MCF 10A (cell line): ENCODE measurements around the gene PCDH15. TPM values are rescaled to one million over a fixed set of nuclear protein-coding genes. Genes with fewer than 3 reads are reported as not detected.

ENCODE experiments used
- BruUV-seq: library from RNA; stranded (reverse); fragments of 400-500 nt; replicated peaks from 2 replicates; lab custom pipeline; 2021; lab: Mats Ljungman, UMichigan
- CTCF ChIA-PET: fragments of 300-600 bp; sonication (Branson Sonifier 250); formaldehyde crosslinking; extraction: SDS; loops from one replicate; lab custom pipeline; 2021; ENCODE audit warnings: antibody characterized with exemption, inconsistent platforms; lab: Yijun Ruan, JAX
- POLR2A ChIA-PET: fragments of 300-600, 350-650 bp; sonication (Branson Sonifier 250); formaldehyde crosslinking; extraction: SDS; loops from one replicate; lab custom pipeline; 2020; ENCODE audit warnings: antibody characterized with exemption, inconsistent platforms; lab: Yijun Ruan, JAX
- DNase-seq: peaks from one replicate; pipeline ENCODE4 v3.0.0-alpha.2; 2018; ENCODE audit not compliant: unreplicated experiment
- H3K27ac Mint-ChIP-seq: one replicate; pipeline ENCODE4 v1.8.0; 2022; ENCODE audit warnings: mild to moderate bottlenecking, low read depth, mixed read lengths; ENCODE audit not compliant: unreplicated experiment
- H3K27me3 Mint-ChIP-seq: one replicate; pipeline ENCODE4 v1.8.0; 2022; ENCODE audit warnings: mixed read lengths; ENCODE audit not compliant: insufficient read depth, unreplicated experiment
- H3K36me3 Mint-ChIP-seq: one replicate; pipeline ENCODE4 v1.8.0; 2022; ENCODE audit warnings: mild to moderate bottlenecking, moderate library complexity, mixed read lengths; ENCODE audit not compliant: insufficient read depth, unreplicated experiment
- H3K4me1 Mint-ChIP-seq: one replicate; pipeline ENCODE4 v1.8.0; 2022; ENCODE audit warnings: mixed read lengths; ENCODE audit not compliant: insufficient read depth, unreplicated experiment
- H3K4me3 Mint-ChIP-seq: one replicate; pipeline ENCODE4 v1.8.0; 2022; ENCODE audit warnings: mild to moderate bottlenecking, moderate library complexity, mixed read lengths; ENCODE audit not compliant: unreplicated experiment
- H3K9me3 Mint-ChIP-seq: one replicate; pipeline ENCODE4 v1.8.0; 2022; ENCODE audit warnings: mixed read lengths; ENCODE audit not compliant: unreplicated experiment
- intact Hi-C: fragments of 100-400 bp; cut with micrococcal nuclease; formaldehyde crosslinking; loops from 2 replicates; pipeline ENCODE4 v1.14.1; 2022
- total RNA-seq: library from RNA; stranded (reverse); gene quantifications from 2 replicates; pipeline ENCODE4 v1.2.3, GENCODE V29; 2022
- TF ChIP-seq, protein P1 (sequence below): fragments of 200-600 bp; IDR thresholded peaks from one replicate; pipeline ENCODE4 v1.8.0; 2022; ENCODE audit warnings: antibody characterized with exemption, mild to moderate bottlenecking; ENCODE audit not compliant: unreplicated experiment

Gene PCDH15
- total RNA-seq, 1 experiment from 2014 or later = not detected

DNA sequence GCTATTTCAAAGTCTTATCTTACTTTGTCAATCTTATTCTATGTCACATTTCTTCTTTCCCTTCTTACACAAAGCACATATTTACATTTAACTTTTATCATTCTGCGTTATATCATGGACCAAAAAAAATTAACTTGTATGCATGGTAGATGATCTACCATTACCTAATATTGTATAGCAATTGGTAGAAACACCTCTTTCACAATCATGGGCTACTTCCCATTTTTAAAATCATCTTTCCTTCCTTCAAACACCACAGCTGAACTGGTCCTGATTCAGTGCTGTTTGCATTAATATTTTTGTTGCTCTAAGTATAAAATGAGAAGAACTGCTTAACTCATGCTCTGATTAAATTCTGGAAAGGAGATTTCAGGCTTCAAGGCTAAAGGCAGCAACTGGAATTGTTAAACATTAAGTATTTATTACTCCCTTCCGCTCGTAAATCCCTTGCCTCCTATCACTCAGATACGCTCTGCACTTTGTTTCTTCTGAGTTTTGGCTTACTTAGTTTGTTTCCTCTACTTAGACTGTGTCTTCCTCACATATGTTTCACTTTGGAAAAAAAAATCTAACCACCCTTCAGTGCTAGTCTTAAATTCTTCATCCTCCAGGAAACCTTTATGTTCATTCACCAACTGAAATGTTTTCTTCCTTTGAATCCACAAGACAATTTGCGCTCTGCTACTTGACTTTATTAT, 901.4 kb downstream of the PCDH15 start:
- BruUV-seq = no TSS peak
- TF ChIP-seq, protein P1, sequence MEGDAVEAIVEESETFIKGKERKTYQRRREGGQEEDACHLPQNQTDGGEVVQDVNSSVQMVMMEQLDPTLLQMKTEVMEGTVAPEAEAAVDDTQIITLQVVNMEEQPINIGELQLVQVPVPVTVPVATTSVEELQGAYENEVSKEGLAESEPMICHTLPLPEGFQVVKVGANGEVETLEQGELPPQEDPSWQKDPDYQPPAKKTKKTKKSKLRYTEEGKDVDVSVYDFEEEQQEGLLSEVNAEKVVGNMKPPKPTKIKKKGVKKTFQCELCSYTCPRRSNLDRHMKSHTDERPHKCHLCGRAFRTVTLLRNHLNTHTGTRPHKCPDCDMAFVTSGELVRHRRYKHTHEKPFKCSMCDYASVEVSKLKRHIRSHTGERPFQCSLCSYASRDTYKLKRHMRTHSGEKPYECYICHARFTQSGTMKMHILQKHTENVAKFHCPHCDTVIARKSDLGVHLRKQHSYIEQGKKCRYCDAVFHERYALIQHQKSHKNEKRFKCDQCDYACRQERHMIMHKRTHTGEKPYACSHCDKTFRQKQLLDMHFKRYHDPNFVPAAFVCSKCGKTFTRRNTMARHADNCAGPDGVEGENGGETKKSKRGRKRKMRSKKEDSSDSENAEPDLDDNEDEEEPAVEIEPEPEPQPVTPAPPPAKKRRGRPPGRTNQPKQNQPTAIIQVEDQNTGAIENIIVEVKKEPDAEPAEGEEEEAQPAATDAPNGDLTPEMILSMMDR = no peak
- DNase-seq = no peak
- H3K9me3 Mint-ChIP-seq = no peaks in the 10 kb centered on the region
- H3K27ac Mint-ChIP-seq = no peak overlapping the region
- no peaks in the 10 kb centered on the region for H3K27me3 Mint-ChIP-seq
- no peaks in the 10 kb centered on the region for H3K36me3 Mint-ChIP-seq
- intact Hi-C loops = no loop called here
- ChIA-PET CTCF (no interaction called here), POLR2A (interaction anchor here (0.6 kb wide), 1 partner anchor 519 kb away, joined by 4 read pairs; no protein-coding TSS in a partner anchor)
- no peaks in the 10 kb centered on the region for H3K4me1 Mint-ChIP-seq
- H3K4me3 Mint-ChIP-seq = no peak overlapping the region

DNA sequence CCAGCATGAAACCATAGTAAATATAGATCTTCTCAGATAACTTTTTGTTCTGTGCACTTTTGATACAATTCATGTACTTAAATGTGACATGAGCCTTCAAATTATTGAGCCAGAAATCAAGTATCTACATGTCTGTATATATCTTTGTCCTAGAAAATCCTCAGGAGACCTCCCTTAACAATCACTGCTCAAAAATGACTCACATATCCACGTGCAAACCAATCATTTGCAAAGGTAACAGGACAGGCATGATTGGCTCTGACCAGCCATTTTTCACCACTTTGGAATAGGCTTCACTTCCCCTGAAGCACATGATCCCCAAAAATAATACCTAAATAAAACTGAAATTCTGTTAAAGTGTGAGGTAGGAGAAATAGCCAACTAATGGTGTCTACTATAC, 902.5 kb downstream of the PCDH15 start:
- no peaks in the 10 kb centered on the region for H3K36me3 Mint-ChIP-seq

DNA sequence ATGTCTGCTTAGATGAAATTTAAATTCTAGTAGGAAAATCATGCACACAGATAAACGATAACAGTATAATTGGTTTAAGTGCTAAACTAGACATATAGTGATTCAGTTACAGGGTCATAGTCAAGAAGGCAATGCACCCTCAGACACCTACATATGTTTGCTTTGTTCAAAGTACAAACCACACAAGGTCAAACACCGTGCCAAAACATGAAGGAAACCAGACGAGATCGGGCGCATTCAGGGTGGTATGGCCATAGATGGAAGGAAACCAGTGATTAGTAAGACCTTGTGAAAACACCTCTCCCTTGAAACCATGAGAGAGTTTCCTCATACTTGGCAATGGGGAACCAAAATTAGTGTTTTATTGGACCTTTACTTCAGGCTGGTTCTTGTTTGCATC, 906.9 kb downstream of the PCDH15 start:
- no TSS peak for BruUV-seq
- peaks cover 6% of the 10 kb centered on the region for H3K4me1 Mint-ChIP-seq
- POLR2A ChIA-PET = interaction anchor here (2.3 kb wide), 1 partner anchor 10 kb away, joined by 9 read pairs; no protein-coding TSS in a partner anchor
- H3K27ac Mint-ChIP-seq = no peak overlapping the region
- CTCF ChIA-PET = interaction anchor here (0.6 kb wide), 1 partner anchor 19 kb away, joined by 3 read pairs; no protein-coding TSS in a partner anchor
- no peaks in the 10 kb centered on the region for H3K9me3 Mint-ChIP-seq
- no peaks in the 10 kb centered on the region for H3K27me3 Mint-ChIP-seq
- H3K4me3 Mint-ChIP-seq = no peak overlapping the region
- peak; percentile 58 for DNase-seq
- TF ChIP-seq, protein P1 = no peak
- no peaks in the 10 kb centered on the region for H3K36me3 Mint-ChIP-seq
- intact Hi-C loops = no loop called here

More for the DNA sequence above, 902.5 kb downstream of the PCDH15 start:
- DNase-seq = no peak
- Mint-ChIP-seq H3K27ac (no peak overlapping the region), H3K9me3 (no peaks in the 10 kb centered on the region), H3K4me3 (no peak overlapping the region), H3K4me1 (peaks cover 6% of the 10 kb centered on the region), H3K27me3 (no peaks in the 10 kb centered on the region)
- no TSS peak for BruUV-seq
- ChIA-PET CTCF (no interaction called here), POLR2A (no interaction called here)
- TF ChIP-seq, protein P1 = no peak
- intact Hi-C loops = no loop called here

DNA sequence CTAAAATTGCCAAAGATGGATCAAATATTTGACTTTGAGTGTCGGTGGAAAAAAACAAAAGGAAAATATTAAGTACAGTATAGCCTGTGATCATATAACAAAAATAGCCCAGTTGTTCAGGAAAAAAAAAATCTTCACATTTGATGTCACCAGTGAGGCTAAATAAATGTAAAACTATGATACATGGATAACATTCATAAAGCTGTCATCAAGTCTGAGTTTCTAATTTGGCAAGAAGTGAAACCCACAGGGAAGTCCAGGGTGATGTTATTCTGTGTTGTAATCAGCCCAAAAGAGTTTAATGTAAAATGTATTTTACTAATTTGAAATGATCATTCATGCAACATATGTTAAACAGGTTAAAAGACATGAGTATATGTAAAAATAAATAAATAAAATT, 908.0 kb downstream of the PCDH15 start:
- no peak overlapping the region for H3K4me3 Mint-ChIP-seq
- H3K27me3 Mint-ChIP-seq = no peaks in the 10 kb centered on the region
- CTCF ChIA-PET = no interaction called here
- no peaks in the 10 kb centered on the region for H3K36me3 Mint-ChIP-seq
- peak; percentile 6 for DNase-seq
- H3K9me3 Mint-ChIP-seq = no peaks in the 10 kb centered on the region
- peaks cover 6% of the 10 kb centered on the region for H3K4me1 Mint-ChIP-seq
- POLR2A ChIA-PET = interaction anchor here (2.3 kb wide), 1 partner anchor 11 kb away, joined by 9 read pairs; no protein-coding TSS in a partner anchor
- BruUV-seq = no TSS peak
- TF ChIP-seq, protein P1 = no peak
- H3K27ac Mint-ChIP-seq = no peak overlapping the region
- intact Hi-C loops = no loop called here
